T-cell (primary cell): ENCODE data around the gene C1orf21. TPM values are rescaled to one million over a fixed set of nuclear protein-coding genes. Genes with fewer than 3 reads are reported as not detected.

ENCODE experiments used
- ATAC-seq, 4 experiments: fragments of 200-7000 bp in 3 of 4; fragments of 150-1000 bp in 1 of 4; cut with Tn5 transposase; replicated peaks in 1 of 4; 1 replicate in 3 of 4; 2 replicates in 1 of 4; pipeline ENCODE4 v1.10.0; 2021; ENCODE audit warnings: moderate library complexity in 3 of 4, mild to moderate bottlenecking in 2 of 4, moderate number of reproducible peaks in 1 of 4
- CTCF ChIA-PET, 2 donors: fragments of 300-600 bp; sonication (Branson Sonifier 250); formaldehyde crosslinking; loops; one replicate each; lab custom pipeline; 2022; ENCODE audit warnings: antibody characterized with exemption in 2 of 2; lab: Charles Lee
- POLR2A ChIA-PET, 2 donors: fragments of 300-600 bp; sonication (Branson Sonifier 250); formaldehyde crosslinking; loops; one replicate each; lab custom pipeline; 2022; ENCODE audit warnings: antibody characterized with exemption in 2 of 2; lab: Charles Lee
- DNase-seq, 35 experiments: peaks; one replicate each; pipeline versions ENCODE4 v3.0.0 to v3.0.0-alpha.2; 2013 to 2023
- H3K27ac ChIP-seq: one replicate; pipeline ENCODE4 v1.5.1; 2013; ENCODE audit warnings: low read length
- H3K27me3 ChIP-seq, 2 experiments: replicated peaks in 1 of 2; 1 replicate in 1 of 2; 2 replicates in 1 of 2; pipeline versions ENCODE4 v1.6.1 to v1.7.0; 2013; ENCODE audit warnings: low read length in 1 of 2, mixed read lengths in 1 of 2; ENCODE audit not compliant: control insufficient read depth in 2 of 2, insufficient read depth in 2 of 2; ENCODE audit errors: extremely low read depth in 1 of 2
- H3K36me3 ChIP-seq, 2 donors: 1 replicate in 1 of 2; 2 replicates in 1 of 2; pipeline versions ENCODE4 v1.6.1 to v1.7.0; 2013; ENCODE audit warnings: low read length in 1 of 2; ENCODE audit not compliant: control insufficient read depth in 2 of 2, insufficient read depth in 1 of 2; ENCODE audit errors: extremely low read depth in 1 of 2
- H3K4me1 ChIP-seq, 2 experiments: 1 replicate in 1 of 2; 2 replicates in 1 of 2; pipeline versions ENCODE4 v1.6.1 to v1.7.0; 2013; ENCODE audit warnings: low read length in 2 of 2, mixed read lengths in 1 of 2; ENCODE audit not compliant: insufficient read depth in 2 of 2, control insufficient read depth in 1 of 2; ENCODE audit errors: extremely low read depth in 1 of 2
- H3K4me3 ChIP-seq, 2 donors: 1 replicate in 1 of 2; 2 replicates in 1 of 2; pipeline versions ENCODE4 v1.5.1 to v1.7.0; 2013; ENCODE audit warnings: mild to moderate bottlenecking in 2 of 2, low read length in 1 of 2, moderate library complexity in 1 of 2; ENCODE audit not compliant: control insufficient read depth in 1 of 2; ENCODE audit errors: extremely low read depth in 1 of 2
- H3K9me3 ChIP-seq: 2 replicates; pipeline ENCODE4 v1.7.0; 2013
- H3K27ac Mint-ChIP-seq, 2 donors: one replicate each; pipeline ENCODE4 v1.8.0; 2020 to 2021; ENCODE audit warnings: mild to moderate bottlenecking in 2 of 2, mixed read lengths in 2 of 2
- H3K27me3 Mint-ChIP-seq, 2 donors: one replicate each; pipeline ENCODE4 v1.8.0; 2021 to 2022; ENCODE audit warnings: mixed read lengths in 2 of 2
- H3K36me3 Mint-ChIP-seq: one replicate; pipeline ENCODE4 v1.8.0; 2021; ENCODE audit warnings: mixed read lengths
- H3K4me1 Mint-ChIP-seq, 3 donors: one replicate each; pipeline ENCODE4 v1.8.0; 2020 to 2022; ENCODE audit warnings: mixed read lengths in 3 of 3, mild to moderate bottlenecking in 1 of 3
- H3K4me3 Mint-ChIP-seq, 3 donors: one replicate each; pipeline ENCODE4 v1.8.0; 2020 to 2022; ENCODE audit warnings: mild to moderate bottlenecking in 3 of 3, mixed read lengths in 3 of 3, moderate library complexity in 3 of 3
- H3K9me3 Mint-ChIP-seq, 3 donors: one replicate each; pipeline ENCODE4 v1.8.0; 2020 to 2022; ENCODE audit warnings: mixed read lengths in 3 of 3
- WGBS: methylation state at CpG from one replicate; pipeline ENCODE4 v1.1.5; 2013; ENCODE audit warnings: missing lambda C conversion rate; ENCODE audit not compliant: insufficient coverage; 5-methylcytosine and 5-hydroxymethylcytosine counted together
- total RNA-seq, 35 experiments: library from RNA in 6 of 35; stranded (reverse) in 6 of 35; fragments of 120-200 nt in 1 of 35; gene quantifications; one replicate each; pipeline versions ENCODE4 v1.2.1 to v1.2.4 and lab custom pipeline; 2013 to 2026

Gene C1orf21
- total RNA-seq, 5 donors from 2014 or later (not counting 1 experiment from before 2014, with no cell fraction given): 1.4 to 17.2 (median 5.9) TPM

DNA sequence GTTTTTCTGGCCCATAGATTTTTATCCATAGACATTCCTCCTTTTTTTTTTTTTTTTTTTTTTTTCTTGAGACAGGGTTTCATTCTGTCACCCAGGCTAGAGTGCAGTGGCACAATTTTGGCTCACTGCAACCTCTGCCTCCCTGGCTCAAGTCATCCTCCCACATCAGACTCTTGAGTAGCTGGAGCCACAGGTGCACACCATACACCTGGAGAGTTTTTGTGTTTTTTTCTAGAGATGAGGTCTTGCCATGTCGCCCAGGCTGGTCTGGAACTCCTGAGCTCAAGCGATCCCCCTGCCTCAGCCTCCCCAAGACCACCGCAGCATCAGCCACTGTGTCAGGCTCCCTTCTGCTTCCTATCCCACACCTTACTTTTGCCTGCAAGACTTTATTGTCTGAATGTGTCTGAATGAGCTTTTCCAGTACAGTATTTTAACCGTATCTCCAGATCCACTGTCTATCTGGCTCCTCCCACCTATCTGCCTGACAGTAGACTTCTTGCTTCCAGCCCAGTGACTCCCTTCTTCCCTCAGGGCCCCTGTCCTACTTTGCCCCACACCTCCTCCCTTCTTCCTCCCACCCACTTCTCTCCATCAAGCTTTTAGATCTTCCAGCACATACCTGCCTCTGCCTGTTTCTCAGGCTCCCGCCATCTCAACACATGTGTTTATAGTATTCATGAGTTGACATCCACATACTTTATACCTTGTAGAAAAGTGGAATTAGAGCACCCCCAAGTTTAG is 6.1 kb downstream of the C1orf21 start:
- ChIA-PET CTCF (interaction anchor here in 1 of 2 donors (0.7 kb wide), 1 partner anchor 29 kb away, joined by 9 read pairs; no protein-coding TSS in a partner anchor), POLR2A (no interaction called here)
- Histone ChIP-seq H3K27me3 (peaks cover 0 to 2% of the 10 kb centered on the region in 2 experiments), H3K4me1 (peaks cover 1 to 2% of the 10 kb centered on the region in 2 experiments), H3K4me3 (no peak overlapping the region), H3K36me3 (no peaks in the 10 kb centered on the region), H3K9me3 (no peaks in the 10 kb centered on the region), H3K27ac (no peak overlapping the region)
- ATAC-seq (no peak), DNase-seq (no peak)
- Mint-ChIP-seq H3K4me3 (no peak overlapping the region), H3K4me1 (peaks cover 9 to 10% (median 9%) of the 10 kb centered on the region in 3 donors), H3K9me3 (no peaks in the 10 kb centered on the region), H3K36me3 (no peaks in the 10 kb centered on the region), H3K27me3 (peaks cover 39 to 50% of the 10 kb centered on the region in 2 donors), H3K27ac (no peak overlapping the region)
- WGBS: 100% methylated on average over 2 of the region's 5 CpGs

DNA sequence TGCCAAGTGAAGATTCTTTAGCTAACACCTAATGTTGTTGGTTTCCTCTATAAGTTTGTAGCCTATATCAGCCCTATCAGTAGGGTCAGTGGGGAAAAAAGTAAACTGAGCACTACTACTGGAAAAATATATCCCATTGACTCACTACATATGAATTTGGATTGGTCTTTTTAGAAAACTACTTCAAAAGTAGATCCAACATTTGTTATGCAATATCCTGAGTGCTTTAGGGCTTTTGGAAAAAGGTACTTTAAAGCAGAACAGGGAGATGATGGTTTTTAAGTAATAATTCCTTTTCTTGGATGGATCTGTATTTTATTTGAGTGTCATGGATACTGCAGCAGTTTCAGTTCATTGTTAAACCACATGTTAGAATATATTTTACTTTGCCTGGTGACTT is 7.1 kb downstream of the C1orf21 start:
- Mint-ChIP-seq H3K36me3 (no peaks in the 10 kb centered on the region), H3K4me3 (no peak overlapping the region), H3K27ac (no peak overlapping the region), H3K27me3 (peaks cover 29 to 41% of the 10 kb centered on the region in 2 donors), H3K4me1 (peaks cover 0 to 2% (median 0%) of the 10 kb centered on the region in 3 donors), H3K9me3 (no peaks in the 10 kb centered on the region)
- H3K9me3 ChIP-seq: no peaks in the 10 kb centered on the region
- no peaks in the 10 kb centered on the region for H3K27me3 ChIP-seq
- ATAC-seq: no peak
- POLR2A ChIA-PET: no interaction called here
- no peaks in the 10 kb centered on the region for H3K4me1 ChIP-seq
- H3K36me3 ChIP-seq: no peaks in the 10 kb centered on the region
- H3K4me3 ChIP-seq: no peak overlapping the region
- H3K27ac ChIP-seq: no peak overlapping the region
- DNase-seq: no peak
- CTCF ChIA-PET: no interaction called here

DNA sequence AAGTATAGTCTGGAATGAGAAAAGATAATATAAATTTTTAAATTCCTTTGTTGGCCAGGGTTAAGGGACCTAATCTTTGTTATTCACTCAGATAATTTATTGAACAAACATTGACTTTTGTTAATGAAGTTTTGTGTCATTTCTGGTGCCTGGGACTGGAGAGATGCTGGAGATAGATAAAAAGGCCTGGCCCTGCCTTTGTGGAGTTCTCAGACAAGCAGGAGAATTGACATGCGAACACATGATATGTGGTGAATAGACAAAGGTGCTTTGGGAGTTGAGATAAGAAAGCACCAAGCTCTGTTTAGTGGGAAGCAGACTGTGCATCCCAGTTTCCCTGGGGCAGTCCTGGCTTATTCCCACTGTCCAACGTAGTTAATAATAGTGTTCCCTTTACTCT is 8.5 kb downstream of the C1orf21 start:
- no peaks in the 10 kb centered on the region for H3K9me3 Mint-ChIP-seq
- ChIA-PET CTCF (interaction anchor here in 1 of 2 donors (0.6 kb wide), 1 partner anchor 10 kb away, joined by 5 read pairs; no protein-coding TSS in a partner anchor), POLR2A (no interaction called here)
- peaks cover 19 to 30% of the 10 kb centered on the region in 2 donors for H3K27me3 Mint-ChIP-seq
- 100% methylated on average over 1 of the region's 2 CpGs for WGBS
- H3K9me3 ChIP-seq: no peaks in the 10 kb centered on the region
- H3K27ac ChIP-seq: no peak overlapping the region
- H3K4me1 ChIP-seq: no peaks in the 10 kb centered on the region
- H3K36me3 Mint-ChIP-seq: no peaks in the 10 kb centered on the region
- H3K27ac Mint-ChIP-seq: no peak overlapping the region
- no peak overlapping the region for H3K4me3 ChIP-seq
- DNase-seq (no peak), ATAC-seq (no peak)
- no peak overlapping the region for H3K4me3 Mint-ChIP-seq
- H3K27me3 ChIP-seq: peaks cover 0 to 3% of the 10 kb centered on the region in 2 experiments
- H3K4me1 Mint-ChIP-seq: no peaks in the 10 kb centered on the region
- no peaks in the 10 kb centered on the region for H3K36me3 ChIP-seq

DNA sequence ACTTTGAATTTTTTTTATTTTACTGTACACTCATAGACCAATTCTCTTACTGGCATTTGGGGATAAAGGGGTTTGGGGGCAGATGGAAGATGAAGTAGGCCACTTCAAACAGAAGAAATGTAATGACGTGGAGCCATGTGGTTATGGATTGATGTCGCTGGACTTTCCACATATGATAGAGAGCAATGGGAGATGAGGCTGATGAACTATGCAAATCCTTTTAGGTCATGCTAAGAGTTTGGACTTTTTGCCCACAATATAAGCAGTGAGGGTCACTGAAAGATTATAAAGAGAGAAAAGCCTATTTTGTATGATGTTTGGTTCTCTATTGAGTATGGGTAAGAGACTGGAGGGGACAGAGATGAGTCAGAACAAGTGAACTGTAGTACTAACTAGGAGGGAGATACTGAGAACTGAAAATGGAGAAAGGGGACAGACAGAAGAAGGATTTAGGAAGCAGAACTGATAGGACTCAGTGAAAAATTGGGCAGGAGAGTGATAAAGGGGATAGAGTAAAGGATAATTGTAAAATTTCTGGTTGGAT is 9.2 kb downstream of the C1orf21 start:
- Mint-ChIP-seq H3K27ac (no peak overlapping the region), H3K36me3 (no peaks in the 10 kb centered on the region), H3K27me3 (peaks cover 18 to 24% of the 10 kb centered on the region in 2 donors), H3K4me1 (no peaks in the 10 kb centered on the region), H3K4me3 (no peak overlapping the region), H3K9me3 (no peaks in the 10 kb centered on the region)
- H3K4me3 ChIP-seq: no peak overlapping the region
- POLR2A ChIA-PET: no interaction called here
- no peak for ATAC-seq
- no peaks in the 10 kb centered on the region for H3K36me3 ChIP-seq
- no peaks in the 10 kb centered on the region for H3K9me3 ChIP-seq
- CTCF ChIA-PET: no interaction called here
- no peaks in the 10 kb centered on the region for H3K4me1 ChIP-seq
- 93% methylated on average over 2 of the region's 2 CpGs for WGBS
- no peak overlapping the region for H3K27ac ChIP-seq
- peaks cover 0 to 3% of the 10 kb centered on the region in 2 experiments for H3K27me3 ChIP-seq
- no peak for DNase-seq

DNA sequence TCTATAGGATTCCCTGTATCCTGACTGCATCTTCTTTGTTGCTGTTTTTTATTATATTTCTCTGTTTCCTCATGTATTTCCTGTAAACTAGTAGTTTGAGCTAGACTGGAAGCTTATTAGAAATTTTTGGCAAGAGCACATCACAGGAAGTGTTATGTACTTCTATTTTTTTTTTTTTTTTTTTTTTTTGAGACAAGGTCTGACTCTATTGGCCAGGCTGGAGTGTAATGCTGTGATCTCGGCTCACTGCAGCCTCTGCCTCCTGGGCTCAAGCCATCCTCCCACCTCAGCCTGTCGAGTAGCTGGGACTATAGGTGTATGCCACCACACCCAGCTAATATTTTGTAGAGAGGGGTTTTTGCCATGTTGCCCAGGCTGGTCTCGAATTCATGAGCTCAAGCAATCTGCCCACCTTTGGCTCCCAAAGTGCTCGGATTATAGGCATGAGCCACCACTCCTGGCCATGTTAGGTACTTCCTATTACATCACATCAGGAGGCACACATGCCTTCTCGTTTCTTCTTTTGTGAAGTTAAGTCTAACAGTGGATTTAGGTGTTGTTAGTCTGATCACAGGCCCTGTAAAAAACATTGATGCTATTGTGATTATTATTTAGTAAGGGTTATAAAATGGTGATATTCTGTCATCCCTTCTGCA is 12.5 kb downstream of the C1orf21 start:
- Histone ChIP-seq H3K27ac (no peak overlapping the region), H3K4me3 (no peak overlapping the region), H3K9me3 (no peaks in the 10 kb centered on the region), H3K36me3 (no peaks in the 10 kb centered on the region), H3K4me1 (no peaks in the 10 kb centered on the region), H3K27me3 (peaks cover 0 to 7% of the 10 kb centered on the region in 2 experiments)
- WGBS: no CpG with 5 or more reads among the region's 5 CpGs
- H3K4me3 Mint-ChIP-seq: no peak overlapping the region
- no peaks in the 10 kb centered on the region for H3K9me3 Mint-ChIP-seq
- peaks cover 7 to 15% of the 10 kb centered on the region in 2 donors for H3K27me3 Mint-ChIP-seq
- no peaks in the 10 kb centered on the region for H3K4me1 Mint-ChIP-seq
- ChIA-PET POLR2A (no interaction called here), CTCF (interaction anchor here (0.6 to 0.9 kb wide), 2 partner anchors 16 to 118 kb away, joined by 5 to 7 read pairs; no protein-coding TSS in a partner anchor)
- H3K27ac Mint-ChIP-seq: no peak overlapping the region
- H3K36me3 Mint-ChIP-seq: no peaks in the 10 kb centered on the region
- ATAC-seq (no peak), DNase-seq (no peak)

DNA sequence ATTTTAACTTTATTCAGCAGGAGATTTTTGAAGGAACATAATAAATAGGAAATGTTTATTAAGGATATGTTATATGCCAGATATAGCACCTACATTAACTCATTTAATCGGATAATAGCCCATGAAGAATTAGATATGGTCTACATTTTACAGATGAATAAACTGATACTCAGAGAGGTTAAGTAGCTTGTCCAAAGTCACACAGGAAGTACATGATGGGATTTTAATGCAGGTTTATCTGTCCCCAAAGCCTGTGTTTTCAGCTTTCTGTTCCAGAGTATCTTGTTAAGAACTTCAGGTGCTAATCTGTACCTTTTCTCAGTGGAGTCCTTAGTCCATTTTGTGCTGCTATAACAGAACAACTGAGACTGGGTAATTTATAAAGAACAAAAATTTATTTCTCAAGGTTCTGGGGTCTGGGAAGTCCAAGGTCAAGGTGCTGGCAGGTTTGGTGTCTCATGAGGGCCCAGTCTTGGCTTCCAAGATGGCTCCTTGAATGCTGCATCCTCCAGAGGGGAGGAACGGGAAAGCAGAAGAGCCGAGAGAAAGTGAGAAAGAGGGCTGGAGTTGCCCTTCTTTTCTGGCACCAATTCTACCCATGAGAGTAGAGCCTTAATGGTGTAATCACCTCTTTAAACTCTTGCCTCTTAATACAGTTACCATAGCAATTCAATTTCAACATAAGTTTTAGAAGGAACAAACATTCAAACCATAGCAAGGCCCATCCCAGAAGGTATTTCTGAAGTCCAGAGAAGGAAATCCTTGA is 17.3 kb downstream of the C1orf21 start:
- peaks cover 0 to 1% (median 0%) of the 10 kb centered on the region in 3 donors for H3K4me1 Mint-ChIP-seq
- peaks cover 0 to 7% of the 10 kb centered on the region in 2 experiments for H3K27me3 ChIP-seq
- CTCF ChIA-PET: no interaction called here

More for the DNA sequence above, 17.3 kb downstream of the C1orf21 start:
- Mint-ChIP-seq H3K27ac (no peak overlapping the region), H3K36me3 (no peaks in the 10 kb centered on the region), H3K4me3 (no peak overlapping the region), H3K27me3 (peaks cover 0 to 1% of the 10 kb centered on the region in 2 donors), H3K9me3 (no peaks in the 10 kb centered on the region)
- no peaks in the 10 kb centered on the region for H3K36me3 ChIP-seq
- POLR2A ChIA-PET: no interaction called here
- no CpG with 5 or more reads among the region's 3 CpGs for WGBS
- H3K4me3 ChIP-seq: no peak overlapping the region
- ATAC-seq (no peak), DNase-seq (no peak)
- H3K4me1 ChIP-seq: no peaks in the 10 kb centered on the region
- H3K9me3 ChIP-seq: no peaks in the 10 kb centered on the region
- no peak overlapping the region for H3K27ac ChIP-seq
